Keratinocyte (primary cell): ENCODE results near the gene B3GALT4. TPM values are rescaled to one million over a fixed set of nuclear protein-coding genes. Genes with fewer than 3 reads are reported as not detected.
"Not testable (repeated sequence)": the region's sequence is repeated elsewhere in the genome, so short reads cannot be mapped to it uniquely, and the experiment has no call there.

Experiments used
- DNase-seq: peaks from one replicate; pipeline ENCODE4 v3.0.0-alpha.2; 2011; ENCODE audit warnings: low read depth, missing footprints, low spot score
- FAIRE-seq: peaks from 2 replicates; lab custom pipeline; 2011; peaks lifted over from hg19 to GRCh38; lab: Jason Lieb, UNC
- H2AFZ ChIP-seq: 2 replicates; pipeline ENCODE4 v1.6.0; 2012; ENCODE audit warnings: low read length, control low read depth, inconsistent platforms; ENCODE audit not compliant: control insufficient read depth
- H3K27ac ChIP-seq: 2 replicates; pipeline ENCODE4 v1.5.1; 2011; ENCODE audit warnings: low read length; ENCODE audit not compliant: control insufficient read depth, insufficient read depth
- H3K27me3 ChIP-seq: 3 replicates; pipeline ENCODE4 v1.6.0; 2011; ENCODE audit warnings: low read length; ENCODE audit not compliant: control insufficient read depth, insufficient read depth; ENCODE audit errors: extremely low read depth
- H3K36me3 ChIP-seq, 2 experiments: 2 replicates in 1 of 2; 3 replicates in 1 of 2; pipeline ENCODE4 v1.5.1; 2011; ENCODE audit warnings: low read length in 2 of 2, mild to moderate bottlenecking in 1 of 2; ENCODE audit not compliant: control insufficient read depth in 2 of 2, insufficient read depth in 2 of 2; ENCODE audit errors: extremely low read depth in 1 of 2
- H3K4me1 ChIP-seq: 3 replicates; pipeline ENCODE4 v1.5.1; 2011; ENCODE audit warnings: low read length; ENCODE audit not compliant: control insufficient read depth, insufficient read depth; ENCODE audit errors: extremely low read depth
- H3K4me2 ChIP-seq: 3 replicates; pipeline ENCODE4 v1.6.0; 2011; ENCODE audit warnings: low read depth, low read length; ENCODE audit not compliant: control insufficient read depth, insufficient read depth; ENCODE audit errors: extremely low read depth
- H3K4me3 ChIP-seq, 3 experiments: fragments of 200-600 bp in 1 of 3; sonication (generic) in 1 of 3; 2 replicates in 2 of 3; 3 replicates in 1 of 3; pipeline ENCODE4 v1.5.1; 2011 to 2016; ENCODE audit warnings: low read length in 3 of 3, mild to moderate bottlenecking in 3 of 3, control low read depth in 2 of 3, inconsistent platforms in 1 of 3, low read depth in 1 of 3, mixed read lengths in 1 of 3, mixed run types in 1 of 3, moderate library complexity in 1 of 3; ENCODE audit not compliant: control insufficient read depth in 2 of 3, insufficient read depth in 2 of 3; ENCODE audit errors: extremely low read depth in 1 of 3
- H3K79me2 ChIP-seq: 2 replicates; pipeline ENCODE4 v1.6.0; 2012; ENCODE audit warnings: low read length; ENCODE audit not compliant: control insufficient read depth, insufficient read depth
- H3K9ac ChIP-seq: 3 replicates; pipeline ENCODE4 v1.6.0; 2011; ENCODE audit warnings: low read length; ENCODE audit not compliant: control insufficient read depth, insufficient read depth; ENCODE audit errors: extremely low read depth
- H3K9me1 ChIP-seq: 3 replicates; pipeline ENCODE4 v1.6.0; 2011; ENCODE audit warnings: low read length; ENCODE audit not compliant: control insufficient read depth, insufficient read depth; ENCODE audit errors: extremely low read depth
- H3K9me3 ChIP-seq: 2 replicates; pipeline ENCODE4 v1.5.1; 2012; ENCODE audit warnings: low read depth, low read length; ENCODE audit not compliant: control insufficient read depth
- H4K20me1 ChIP-seq: 3 replicates; pipeline ENCODE4 v1.6.0; 2011; ENCODE audit warnings: low read length; ENCODE audit not compliant: control insufficient read depth, insufficient read depth; ENCODE audit errors: extremely low read depth
- EZH2 ChIP-seq: IDR thresholded peaks from one replicate; pipeline ENCODE4 v1.6.1; 2012; ENCODE audit warnings: inconsistent platforms, mild to moderate bottlenecking, low read length, moderate library complexity
- dilution Hi-C: fragments of 300-500 bp; cut with MboI; formaldehyde crosslinking; loops from one replicate; pipeline ENCODE4 v1.7.0; 2020; ENCODE audit warnings: low sequenced_read_pairs; ENCODE audit not compliant: extremely low pct_ligation_motif_present
- polyA plus RNA-seq, 5 experiments: library from polyadenylated mRNA; depleted of rRNA in 3 of 5; stranded (reverse) in 3 of 5; stranded (forward) in 1 of 5; unstranded in 1 of 5; fragments of >200 nt; gene quantifications; 1 replicate in 1 of 5; 2 replicates in 3 of 5; 3 replicates in 1 of 5; pipeline versions ENCODE4 v1.2.1 to v1.2.3, GENCODE V29; 2011 to 2012; ENCODE audit warnings: missing spikeins in 2 of 5, low read depth in 1 of 5, low replicate concordance in 1 of 5
- TF ChIP-seq, protein P1 (sequence below), 3 experiments: IDR thresholded peaks in 1 of 3; conservative IDR thresholded peaks in 1 of 3; optimal IDR thresholded peaks in 1 of 3; 2 replicates in 2 of 3; 3 replicates in 1 of 3; pipeline versions ENCODE3 to v1.5.1; 2011; ENCODE audit warnings: low read length in 3 of 3, mild to moderate bottlenecking in 3 of 3, moderate library complexity in 2 of 3, control low read depth in 1 of 3, inconsistent platforms in 1 of 3; ENCODE audit not compliant: insufficient read depth in 2 of 3; ENCODE audit errors: extremely low read depth in 1 of 3

Gene B3GALT4
- polyA plus RNA-seq, 1 donor (not counting 4 experiments of a cell fraction or from before 2014, with no cell fraction given): 0.31 TPM

DNA sequence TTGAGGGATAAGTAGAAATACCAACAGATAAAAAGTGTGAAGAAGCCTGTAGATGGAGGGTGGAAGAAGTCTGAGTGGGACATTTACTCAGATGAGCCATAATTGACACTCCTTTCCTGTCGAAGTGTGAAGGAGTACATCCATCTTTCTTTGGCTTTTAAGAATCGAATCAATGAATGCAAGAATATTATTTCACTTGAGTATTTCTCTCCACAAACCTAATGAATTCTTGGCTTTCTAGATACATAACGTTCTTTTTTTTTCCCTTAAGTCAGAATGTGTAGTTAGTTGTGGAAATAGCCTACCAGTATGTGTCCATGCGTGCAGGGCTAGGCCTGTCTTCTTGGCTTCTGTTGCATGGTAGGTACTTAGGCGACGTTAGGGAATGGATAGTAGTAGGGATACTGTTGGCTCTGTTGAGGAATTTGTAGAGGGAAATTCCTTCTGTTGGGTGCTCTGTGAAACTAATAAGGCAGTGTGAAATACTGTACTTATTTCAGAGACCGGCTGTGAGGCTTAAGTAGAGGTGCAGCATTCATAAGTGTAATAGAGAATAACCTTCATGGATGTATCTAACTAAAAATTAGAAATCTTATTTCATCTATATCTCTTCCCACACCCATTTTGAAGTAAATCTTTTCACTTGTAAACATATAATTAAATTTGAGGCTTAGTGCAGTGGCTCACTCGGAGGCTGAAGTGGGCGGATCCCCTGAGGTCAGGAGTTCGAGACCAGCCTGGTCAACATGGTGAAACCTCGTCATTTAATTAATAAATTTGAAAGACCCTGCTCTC is 3.6 kb upstream of the B3GALT4 start:
- Histone ChIP-seq H3K79me2 (peaks cover 54% of the 10 kb centered on the region), H3K4me1 (peaks cover 35% of the 10 kb centered on the region)
- dilution Hi-C loops: no loop called here

DNA sequence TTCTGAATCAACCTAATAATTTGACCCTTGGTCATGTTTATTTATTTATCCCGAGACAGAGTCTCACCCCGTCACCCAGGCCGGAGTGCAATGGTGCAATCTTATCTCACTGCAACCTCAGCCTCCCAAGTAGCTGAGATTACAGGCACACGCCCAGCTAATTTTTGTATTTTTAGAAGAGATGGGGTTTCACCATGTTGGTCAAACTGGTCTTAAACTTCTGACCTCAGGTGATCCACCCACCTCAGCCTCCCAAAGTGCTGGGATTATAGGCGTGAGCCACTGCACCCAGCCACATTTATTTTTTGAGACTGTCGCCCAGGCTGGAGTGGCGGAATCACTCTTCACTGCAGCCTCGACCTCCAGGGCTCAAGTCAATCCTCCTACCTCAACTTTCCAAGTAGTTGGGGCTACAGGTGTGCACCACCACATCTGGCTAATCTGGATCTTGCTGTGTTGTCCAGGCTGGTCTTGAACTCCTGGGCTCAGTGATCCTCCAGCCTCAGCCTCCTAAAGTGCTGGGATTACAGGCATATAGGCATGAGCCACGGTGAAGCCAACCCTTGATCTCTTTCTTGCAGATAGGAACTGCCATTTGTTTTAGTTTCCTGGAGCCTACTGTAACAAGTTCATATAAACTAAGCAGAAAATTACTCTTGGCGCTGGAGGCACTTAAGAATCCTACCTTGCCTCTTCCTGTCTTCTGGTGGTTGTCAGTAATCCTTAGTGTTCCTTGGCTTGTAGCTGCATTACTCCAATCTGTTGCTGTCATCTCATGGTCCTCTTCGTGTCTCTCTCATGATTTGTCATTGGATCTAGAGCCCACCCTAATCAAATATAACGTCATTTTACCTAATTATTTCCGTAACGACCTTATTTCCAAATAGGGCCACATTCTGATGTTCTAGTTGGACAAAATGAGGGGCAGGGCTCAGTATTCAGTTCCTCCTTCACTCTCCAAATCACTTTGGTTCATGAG is 2.7 kb upstream of the B3GALT4 start:
- Histone ChIP-seq H3K9me1 (peaks cover 2% of the 10 kb centered on the region), H3K4me3 (peak overlapping the region; percentile 76 to 100 (median 96)), H3K36me3 (peaks cover 21 to 52% of the 10 kb centered on the region in 2 experiments), H4K20me1 (peaks cover 34% of the 10 kb centered on the region), H3K4me2 (peak overlapping the region; percentile 93), H3K27me3 (no peaks in the 10 kb centered on the region), H3K79me2 (peaks cover 54% of the 10 kb centered on the region), H3K9ac (peak overlapping the region; percentile 98), H3K27ac (peak overlapping the region; percentile 99), H3K9me3 (no peaks in the 10 kb centered on the region), H2AFZ (no peak overlapping the region), H3K4me1 (peaks cover 35% of the 10 kb centered on the region)
- dilution Hi-C loops: no loop called here
- no peak for FAIRE-seq
- DNase-seq: no peak
- no peak for TF ChIP-seq EZH2
- TF ChIP-seq, protein P1, sequence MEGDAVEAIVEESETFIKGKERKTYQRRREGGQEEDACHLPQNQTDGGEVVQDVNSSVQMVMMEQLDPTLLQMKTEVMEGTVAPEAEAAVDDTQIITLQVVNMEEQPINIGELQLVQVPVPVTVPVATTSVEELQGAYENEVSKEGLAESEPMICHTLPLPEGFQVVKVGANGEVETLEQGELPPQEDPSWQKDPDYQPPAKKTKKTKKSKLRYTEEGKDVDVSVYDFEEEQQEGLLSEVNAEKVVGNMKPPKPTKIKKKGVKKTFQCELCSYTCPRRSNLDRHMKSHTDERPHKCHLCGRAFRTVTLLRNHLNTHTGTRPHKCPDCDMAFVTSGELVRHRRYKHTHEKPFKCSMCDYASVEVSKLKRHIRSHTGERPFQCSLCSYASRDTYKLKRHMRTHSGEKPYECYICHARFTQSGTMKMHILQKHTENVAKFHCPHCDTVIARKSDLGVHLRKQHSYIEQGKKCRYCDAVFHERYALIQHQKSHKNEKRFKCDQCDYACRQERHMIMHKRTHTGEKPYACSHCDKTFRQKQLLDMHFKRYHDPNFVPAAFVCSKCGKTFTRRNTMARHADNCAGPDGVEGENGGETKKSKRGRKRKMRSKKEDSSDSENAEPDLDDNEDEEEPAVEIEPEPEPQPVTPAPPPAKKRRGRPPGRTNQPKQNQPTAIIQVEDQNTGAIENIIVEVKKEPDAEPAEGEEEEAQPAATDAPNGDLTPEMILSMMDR (optimal IDR thresholded peaks at IDR 0.05 in 1 of 3, IDR thresholded peaks at IDR 0.05 in 1 of 3, conservative IDR thresholded peaks at IDR 0.05 in 1 of 3; ENCODE audit: extremely low read depth in 1 of 3, insufficient read depth in 2 of 3, low read length in 3 of 3): no peak

More for the DNA sequence above, 3.6 kb upstream of the B3GALT4 start:
- H3K9me3 ChIP-seq: no peaks in the 10 kb centered on the region
- DNase-seq (no peak), FAIRE-seq (no peak)
- peak overlapping the region; percentile 99 for H3K27ac ChIP-seq
- H4K20me1 ChIP-seq: peaks cover 34% of the 10 kb centered on the region
- H3K36me3 ChIP-seq: peaks cover 23 to 53% of the 10 kb centered on the region in 2 experiments
- peak overlapping the region; percentile 93 for H3K4me2 ChIP-seq
- peak overlapping the region; percentile 98 for H3K9ac ChIP-seq
- H3K27me3 ChIP-seq: no peaks in the 10 kb centered on the region
- peaks cover 2% of the 10 kb centered on the region for H3K9me1 ChIP-seq
- peak overlapping the region; percentile 76 to 100 (median 96) for H3K4me3 ChIP-seq
- no peak overlapping the region for H2AFZ ChIP-seq
- no peak for TF ChIP-seq EZH2
- TF ChIP-seq, protein P1 (optimal IDR thresholded peaks at IDR 0.05 in 1 of 3, IDR thresholded peaks at IDR 0.05 in 1 of 3, conservative IDR thresholded peaks at IDR 0.05 in 1 of 3; ENCODE audit: extremely low read depth in 1 of 3, insufficient read depth in 2 of 3, low read length in 3 of 3): no peak

DNA sequence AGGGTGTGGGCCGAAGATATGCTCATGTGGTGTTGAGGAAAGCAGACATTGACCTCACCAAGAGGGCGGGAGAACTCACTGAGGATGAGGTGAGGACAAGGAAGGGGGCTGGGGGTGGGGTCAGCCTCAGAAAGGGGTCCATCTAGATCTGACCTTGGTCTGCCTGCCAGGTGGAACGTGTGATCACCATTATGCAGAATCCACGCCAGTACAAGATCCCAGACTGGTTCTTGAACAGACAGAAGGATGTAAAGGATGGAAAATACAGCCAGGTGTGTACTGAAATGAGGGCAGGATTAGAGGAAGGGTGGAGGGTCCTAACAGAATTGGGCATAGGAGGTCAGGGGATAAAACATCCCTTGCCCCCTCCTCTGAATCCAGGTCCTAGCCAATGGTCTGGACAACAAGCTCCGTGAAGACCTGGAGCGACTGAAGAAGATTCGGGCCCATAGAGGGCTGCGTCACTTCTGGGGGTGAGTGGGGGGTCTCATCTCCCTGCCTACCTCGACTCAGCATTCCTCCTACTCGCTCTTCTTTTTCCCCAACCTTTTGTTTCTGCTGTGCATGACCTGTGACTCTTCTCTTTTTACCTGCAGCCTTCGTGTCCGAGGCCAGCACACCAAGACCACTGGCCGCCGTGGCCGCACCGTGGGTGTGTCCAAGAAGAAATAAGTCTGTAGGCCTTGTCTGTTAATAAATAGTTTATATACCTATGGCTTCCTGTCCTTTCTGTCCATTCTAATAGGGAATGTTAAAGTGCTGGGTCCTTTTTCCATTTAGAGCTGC is 935 bp upstream of the B3GALT4 start:
- DNase-seq, H3K9me1 ChIP-seq, dilution Hi-C loops, FAIRE-seq, H3K9me3 ChIP-seq, H2AFZ ChIP-seq, H3K27me3 ChIP-seq: not testable (repeated sequence)
- H3K79me2 ChIP-seq: peaks cover 46% of the 10 kb centered on the region
- peak overlapping the region; percentile 93 for H3K4me2 ChIP-seq
- peaks cover 30 to 51% of the 10 kb centered on the region in 2 experiments for H3K36me3 ChIP-seq
- H3K9ac ChIP-seq: peak overlapping the region; percentile 57
- H3K27ac ChIP-seq: peak overlapping the region; percentile 8
- peak overlapping the region in 2 of 3 experiments; percentile 25 to 100 for H3K4me3 ChIP-seq
- H4K20me1 ChIP-seq: peaks cover 36% of the 10 kb centered on the region
- peaks cover 31% of the 10 kb centered on the region for H3K4me1 ChIP-seq
